HG03108 (cell line): ENCODE results near the gene PDE8A.

Source experiments
- ATAC-seq: cut with Tn5 transposase; IDR thresholded peaks from one replicate; pipeline ENCODE4 v1.9.1; 2021; ENCODE audit warnings: moderate library complexity; ENCODE audit not compliant: unreplicated experiment

PDE8A gene

GRCh38 chr15:85031086-85031943 is 49.7 kb downstream of the PDE8A start:
- no peak for ATAC-seq

GRCh38 chr15:85031944-85032558 is 50.4 kb downstream of the PDE8A start:
- no peak for ATAC-seq

DNA sequence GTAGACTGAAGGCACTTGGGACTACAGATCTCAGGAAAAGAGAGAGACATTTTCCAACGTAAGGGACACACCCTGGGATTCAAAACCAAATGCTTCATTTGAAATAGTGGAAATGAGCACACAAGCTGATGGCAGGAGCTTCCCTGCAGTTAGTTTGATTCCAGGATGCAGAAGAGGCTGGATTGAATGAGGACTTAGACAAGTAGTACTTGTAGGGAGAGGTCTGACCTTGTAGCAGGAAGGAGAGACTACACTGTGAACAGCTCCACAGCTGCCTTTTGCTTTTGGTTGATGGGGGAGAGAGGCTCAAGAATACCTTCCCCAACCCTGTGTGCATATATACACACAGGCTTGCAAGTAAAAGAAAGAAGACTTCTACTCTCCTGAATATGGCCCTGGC is 51.5 kb downstream of the PDE8A start:
- no peak for ATAC-seq

GRCh38 chr15:85034276-85034675 is 52.6 kb downstream of the PDE8A start:
- ATAC-seq = no peak

- ATAC-seq = no peak
These were observed 54.3 kb downstream of the PDE8A start for GRCh38 chr15:85035980-85036379.

- ATAC-seq = no peak
These were observed 55.1 kb downstream of the PDE8A start for GRCh38 chr15:85036716-85037115.

DNA sequence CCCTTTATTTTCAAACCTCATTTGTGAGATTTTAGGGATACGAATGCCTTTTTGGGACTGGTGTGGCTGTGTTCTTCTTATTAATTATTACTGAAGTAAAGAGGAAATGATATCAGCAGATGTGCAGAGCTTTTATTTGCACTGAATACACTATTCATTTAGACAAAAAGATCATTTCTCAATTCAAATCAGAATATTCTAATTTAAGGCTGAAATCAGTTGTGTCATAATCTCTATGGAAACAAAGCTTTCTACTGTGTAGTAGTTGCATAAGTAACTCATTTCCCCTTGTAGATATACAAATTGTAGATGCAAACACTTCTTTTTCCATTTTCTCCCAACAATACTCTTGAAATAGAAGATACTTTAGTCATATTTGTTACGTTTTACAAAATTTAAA is 56.0 kb downstream of the PDE8A start:
- no peak for ATAC-seq

DNA sequence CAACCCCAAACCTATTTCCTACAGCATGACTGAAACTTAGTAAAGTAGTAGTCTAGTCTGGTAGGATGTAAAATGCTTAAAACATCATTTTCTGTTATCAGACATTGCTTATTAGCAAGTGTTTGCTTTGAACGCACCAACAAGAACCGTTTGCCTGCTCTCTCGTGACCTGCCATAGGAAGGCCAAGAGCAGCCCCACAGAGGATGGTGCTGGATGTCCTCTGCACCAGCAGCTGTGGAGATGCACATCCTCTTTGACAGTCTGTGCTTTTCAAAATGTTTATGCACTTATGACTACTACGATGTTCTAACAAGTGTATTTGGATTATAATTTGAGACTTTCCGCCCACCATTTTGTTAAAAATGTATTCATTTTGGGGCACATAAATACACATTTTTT is 59.6 kb downstream of the PDE8A start:
- ATAC-seq = no peak

DNA sequence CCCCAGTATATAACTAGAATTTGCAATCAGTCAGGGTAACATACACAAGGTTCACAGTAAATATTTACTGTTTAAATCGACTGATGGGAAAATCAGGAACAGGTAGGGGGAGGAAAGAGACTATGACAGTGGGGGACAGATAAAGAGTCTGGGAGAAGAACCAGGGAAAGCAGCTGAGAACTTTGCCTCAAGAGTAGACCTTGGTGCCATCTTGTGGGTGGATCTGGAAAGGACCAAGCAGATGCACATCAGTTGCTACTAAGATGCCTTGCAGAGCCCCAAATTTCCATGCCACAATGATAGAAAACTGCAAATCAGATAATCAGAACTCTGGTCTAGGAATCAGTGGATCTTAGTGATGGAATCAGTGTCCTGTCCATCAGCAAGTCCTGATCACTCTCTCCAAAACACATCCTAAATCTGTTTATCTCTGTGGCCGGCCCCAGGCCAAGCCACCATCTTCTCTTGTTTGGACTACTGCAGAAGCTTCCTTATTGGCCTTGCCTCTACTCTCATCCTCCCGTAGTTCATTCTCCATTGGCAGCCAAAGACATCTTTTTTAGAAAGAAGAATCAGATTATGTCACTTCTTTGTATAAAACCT is 62.7 kb downstream of the PDE8A start:
- no peak for ATAC-seq

DNA sequence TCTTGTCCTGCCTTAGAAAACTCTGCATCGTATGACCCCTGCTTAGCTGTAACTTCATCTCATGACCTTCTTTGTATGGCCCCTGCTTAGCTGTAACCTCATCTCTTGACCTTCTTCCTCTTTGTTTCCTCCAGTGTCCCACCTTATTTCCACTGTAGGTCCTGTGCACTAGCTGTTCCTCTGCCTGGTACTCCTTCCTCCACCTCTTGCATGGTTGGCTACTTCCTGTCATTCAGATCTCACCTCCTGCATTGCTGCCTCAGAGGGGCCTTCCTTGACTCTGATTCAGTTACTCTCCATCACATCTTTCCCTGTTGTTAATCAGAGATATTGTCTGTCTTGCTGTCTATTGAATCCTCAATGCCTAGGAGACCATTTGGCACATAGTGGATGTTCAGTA is 63.2 kb downstream of the PDE8A start:
- no peak for ATAC-seq

GRCh38 chr15:85045615-85046014 is 64.0 kb downstream of the PDE8A start:
- no peak for ATAC-seq

- ATAC-seq = peak; percentile 49
These were observed 65.8 kb downstream of the PDE8A start for GRCh38 chr15:85047271-85047948.

- no peak for ATAC-seq
These were observed 66.8 kb downstream of the PDE8A start for GRCh38 chr15:85048430-85048829.

GRCh38 chr15:85049805-85050204 is 68.1 kb downstream of the PDE8A start:
- no peak for ATAC-seq

GRCh38 chr15:85059734-85060133 is 78.1 kb downstream of the PDE8A start:
- no peak for ATAC-seq

GRCh38 chr15:85062560-85062959 is 80.9 kb downstream of the PDE8A start:
- ATAC-seq = no peak

GRCh38 chr15:85063088-85063487 is 81.4 kb downstream of the PDE8A start:
- ATAC-seq = no peak

GRCh38 chr15:85063522-85064079 is 81.9 kb downstream of the PDE8A start:
- no peak for ATAC-seq

- ATAC-seq = no peak
These were observed 83.1 kb downstream of the PDE8A start for GRCh38 chr15:85064710-85065109.

DNA sequence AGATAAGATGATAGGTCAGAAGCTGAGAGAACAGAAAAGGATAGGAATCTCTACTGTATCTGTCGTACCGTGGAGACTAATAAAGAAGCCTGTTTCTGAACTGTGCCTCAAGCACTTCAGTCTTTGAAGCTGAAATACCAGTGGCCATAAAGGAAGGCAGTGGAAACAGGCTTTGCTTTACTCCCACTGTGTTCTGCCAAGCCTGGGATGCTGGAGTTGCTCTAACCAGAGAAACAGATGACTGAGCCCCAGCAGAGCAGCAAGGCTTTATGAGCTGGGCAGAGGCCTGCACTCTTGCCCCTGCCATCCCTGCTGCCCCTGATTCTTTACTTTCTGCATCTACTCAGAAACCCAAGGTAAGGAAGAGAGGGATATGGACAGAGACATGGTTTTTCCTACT is 89.4 kb downstream of the PDE8A start:
- ATAC-seq = no peak

- no peak for ATAC-seq
These were observed 89.8 kb downstream of the PDE8A start for GRCh38 chr15:85071504-85071903.
